ENCODE results near the gene VPS51.

Gene VPS51

GRCh38 chr11:65108469-65109123 lies 12.6 kb downstream of the VPS51 start:
- Histone ChIP-seq H3K9ac (ENCODE audit: low read length in 2 of 2) (no peak overlapping the region), H3K4me1 (ENCODE audit: control insufficient read depth, insufficient read depth, low read length) (peaks cover 33% of the 10 kb centered on the region), H3K36me3 (ENCODE audit: control insufficient read depth in 2 of 2, insufficient read depth in 2 of 2, low read length in 2 of 2) (peaks cover 7 to 17% of the 10 kb centered on the region in 2 donors), H3K27me3 (ENCODE audit: control insufficient read depth in 1 of 2, insufficient read depth in 2 of 2, low read length in 2 of 2) (no peaks in the 10 kb centered on the region), H3K27ac (ENCODE audit: low read length) (no peak overlapping the region), H3K4me3 (ENCODE audit: low read length in 2 of 2) (no peak overlapping the region), H3K9me3 (ENCODE audit: control insufficient read depth in 2 of 2, low read length in 2 of 2) (no peaks in the 10 kb centered on the region)

DNA sequence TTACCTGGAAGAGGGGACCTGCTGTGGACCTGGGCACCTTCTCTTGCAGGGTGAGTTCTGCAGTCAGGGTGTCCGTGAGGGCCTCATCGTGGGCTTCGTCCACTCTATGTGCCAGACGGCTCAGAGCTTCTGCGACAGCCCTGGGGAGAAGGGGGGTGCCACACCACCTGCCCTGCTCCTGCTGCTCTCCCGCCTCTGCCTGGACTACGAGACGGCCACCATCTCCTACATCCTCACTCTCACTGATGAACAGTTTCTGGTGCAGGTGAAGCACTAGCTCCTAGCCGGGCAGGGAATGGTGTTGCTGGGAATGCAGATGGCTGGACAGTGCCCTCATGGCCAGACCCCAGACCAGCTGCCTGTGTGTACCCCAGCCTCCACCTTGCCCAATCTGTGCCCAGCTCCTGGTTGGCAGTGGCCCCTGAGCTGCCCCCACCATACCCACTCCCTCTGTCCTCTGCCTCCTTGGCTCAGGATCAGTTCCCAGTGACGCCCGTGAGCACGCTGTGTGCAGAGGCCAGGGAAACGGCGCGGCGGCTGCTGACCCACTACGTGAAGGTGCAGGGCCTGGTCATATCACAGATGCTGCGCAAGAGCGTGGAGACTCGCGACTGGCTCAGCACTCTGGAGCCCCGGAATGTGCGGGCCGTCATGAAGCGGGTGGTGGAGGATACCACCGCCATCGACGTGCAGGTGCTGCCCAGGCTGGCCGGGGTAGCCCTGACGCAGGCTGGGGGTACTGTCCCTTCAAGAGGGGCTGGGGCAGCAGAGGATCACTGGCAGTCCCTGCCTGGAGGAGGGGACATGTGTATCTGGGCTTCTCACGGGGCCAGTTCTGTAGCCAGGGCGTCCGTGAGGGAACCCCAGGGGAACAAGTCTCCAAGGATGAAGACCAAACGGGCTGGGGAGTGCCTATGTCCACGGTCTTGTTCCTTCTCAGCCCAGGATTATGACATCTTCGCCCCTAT lies 13.5 kb downstream of the VPS51 start:
- Histone ChIP-seq H3K27ac (ENCODE audit: low read length) (no peak overlapping the region), H3K4me1 (ENCODE audit: control insufficient read depth, insufficient read depth, low read length) (peaks cover 34% of the 10 kb centered on the region), H3K9ac (ENCODE audit: low read length in 2 of 2) (no peak overlapping the region), H3K36me3 (ENCODE audit: control insufficient read depth in 2 of 2, insufficient read depth in 2 of 2, low read length in 2 of 2) (peaks cover 7 to 18% of the 10 kb centered on the region in 2 donors), H3K27me3 (ENCODE audit: control insufficient read depth in 1 of 2, insufficient read depth in 2 of 2, low read length in 2 of 2) (no peaks in the 10 kb centered on the region), H3K4me3 (ENCODE audit: low read length in 2 of 2) (no peak overlapping the region), H3K9me3 (ENCODE audit: control insufficient read depth in 2 of 2, low read length in 2 of 2) (no peaks in the 10 kb centered on the region)

- Histone ChIP-seq H3K36me3 (ENCODE audit: control insufficient read depth in 2 of 2, insufficient read depth in 2 of 2, low read length in 2 of 2) (peaks cover 7 to 20% of the 10 kb centered on the region in 2 donors), H3K9me3 (ENCODE audit: control insufficient read depth in 2 of 2, low read length in 2 of 2) (no peaks in the 10 kb centered on the region), H3K4me1 (ENCODE audit: control insufficient read depth, insufficient read depth, low read length) (peaks cover 34% of the 10 kb centered on the region), H3K27ac (ENCODE audit: low read length) (peak overlapping the region; percentile 49), H3K9ac (ENCODE audit: low read length in 2 of 2) (peak overlapping the region; percentile 33 to 36), H3K27me3 (ENCODE audit: control insufficient read depth in 1 of 2, insufficient read depth in 2 of 2, low read length in 2 of 2) (no peaks in the 10 kb centered on the region), H3K4me3 (ENCODE audit: low read length in 2 of 2) (peak overlapping the region in 1 of 2 donors; percentile 22)
These were observed 14.4 kb downstream of the VPS51 start for GRCh38 chr11:65110354-65110861.

DNA sequence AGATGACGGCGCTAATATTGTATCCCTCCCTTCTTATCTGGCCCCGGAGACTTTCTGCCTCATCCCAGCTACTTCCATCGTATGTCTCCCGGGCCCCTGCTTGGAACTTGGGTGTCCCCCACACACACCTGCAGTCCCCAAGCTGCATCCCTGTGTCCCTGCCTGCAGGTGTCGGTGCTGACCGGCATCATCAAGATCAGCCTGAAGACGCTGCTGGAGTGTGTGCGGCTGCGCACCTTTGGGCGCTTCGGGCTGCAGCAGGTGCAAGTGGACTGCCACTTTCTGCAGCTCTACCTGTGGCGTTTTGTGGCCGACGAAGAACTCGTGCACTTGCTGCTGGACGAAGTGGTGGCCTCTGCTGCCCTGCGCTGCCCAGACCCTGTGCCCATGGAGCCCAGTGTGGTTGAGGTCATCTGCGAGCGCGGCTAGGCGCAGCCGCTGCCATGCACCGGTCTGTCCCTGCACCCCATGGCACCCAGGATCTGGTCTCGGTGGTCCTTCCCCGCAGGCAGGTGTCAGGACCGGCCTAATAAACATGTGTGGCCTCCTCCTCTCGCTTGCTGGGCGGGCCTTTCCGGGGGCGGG lies 15.2 kb downstream of the VPS51 start:
- H3K4me1 ChIP-seq (ENCODE audit: control insufficient read depth, insufficient read depth, low read length): peaks cover 43% of the 10 kb centered on the region
- no peak overlapping the region for H3K9ac ChIP-seq (ENCODE audit: low read length in 2 of 2)
- H3K4me3 ChIP-seq (ENCODE audit: low read length in 2 of 2): peak overlapping the region; percentile 31 to 52
- H3K36me3 ChIP-seq (ENCODE audit: control insufficient read depth in 2 of 2, insufficient read depth in 2 of 2, low read length in 2 of 2): peaks cover 7 to 21% of the 10 kb centered on the region in 2 donors
- no peaks in the 10 kb centered on the region for H3K9me3 ChIP-seq (ENCODE audit: control insufficient read depth in 2 of 2, low read length in 2 of 2)
- H3K27ac ChIP-seq (ENCODE audit: low read length): peak overlapping the region; percentile 49
- H3K27me3 ChIP-seq (ENCODE audit: control insufficient read depth in 1 of 2, insufficient read depth in 2 of 2, low read length in 2 of 2): no peaks in the 10 kb centered on the region

GRCh38 chr11:65111744-65112545 lies 15.9 kb downstream of the VPS51 start, which contains the start of gene TM7SF2:
TSS of gene TM7SF2 (plus strand) at chr11:65111872. CDS start at chr11:65112016, 144 bp downstream.
- Histone ChIP-seq H3K36me3 (ENCODE audit: control insufficient read depth in 2 of 2, insufficient read depth in 2 of 2, low read length in 2 of 2) (peaks cover 7 to 21% of the 10 kb centered on the region in 2 donors), H3K4me3 (ENCODE audit: low read length in 2 of 2) (peak within 1 kb of the TSS; percentile 62 to 74), H3K27me3 (ENCODE audit: control insufficient read depth in 1 of 2, insufficient read depth in 2 of 2, low read length in 2 of 2) (no peaks in the 10 kb centered on the region), H3K9ac (ENCODE audit: low read length in 2 of 2) (peak within 1 kb of the TSS; percentile 68 to 70), H3K4me1 (ENCODE audit: control insufficient read depth, insufficient read depth, low read length) (peaks cover 50% of the 10 kb centered on the region), H3K9me3 (ENCODE audit: control insufficient read depth in 2 of 2, low read length in 2 of 2) (no peaks in the 10 kb centered on the region), H3K27ac (ENCODE audit: low read length) (peak within 1 kb of the TSS; percentile 53)

DNA sequence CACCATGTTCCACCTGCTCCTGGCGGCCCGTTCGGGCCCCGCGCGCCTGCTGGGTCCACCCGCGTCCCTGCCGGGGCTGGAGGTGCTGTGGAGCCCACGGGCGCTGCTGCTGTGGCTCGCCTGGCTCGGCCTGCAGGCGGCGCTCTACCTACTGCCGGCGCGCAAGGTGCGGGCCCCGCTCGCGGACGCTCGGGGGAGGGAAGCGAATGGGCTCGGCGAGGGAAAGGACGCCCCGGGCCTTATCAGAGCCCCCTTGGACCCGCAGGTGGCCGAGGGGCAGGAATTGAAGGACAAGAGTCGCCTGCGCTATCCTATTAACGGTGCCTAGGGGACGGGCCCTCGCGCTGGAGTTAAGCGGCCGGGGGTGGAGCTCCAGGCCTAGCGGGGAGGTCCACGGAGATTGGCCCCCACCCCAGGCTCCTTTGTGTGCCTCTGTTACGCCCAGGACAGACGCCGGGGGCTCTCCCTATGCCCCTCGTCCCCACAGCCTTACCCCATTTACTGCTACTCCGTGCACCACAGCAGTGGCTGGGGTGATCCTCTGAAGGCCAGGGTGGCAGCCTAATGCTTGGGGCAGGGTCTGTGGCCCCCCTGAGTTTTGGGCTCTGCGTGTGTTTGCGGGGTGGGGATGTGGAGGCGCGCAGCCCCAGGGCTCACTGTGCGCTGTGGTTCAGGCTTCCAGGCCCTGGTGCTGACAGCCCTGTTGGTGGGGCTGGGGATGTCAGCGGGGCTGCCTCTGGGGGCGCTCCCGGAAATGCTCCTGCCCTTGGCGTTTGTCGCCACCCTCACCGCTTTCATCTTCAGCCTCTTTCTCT lies 16.7 kb downstream of the VPS51 start:
- H3K9ac ChIP-seq (ENCODE audit: low read length in 2 of 2): peak overlapping the region; percentile 68 to 70
- H3K4me1 ChIP-seq (ENCODE audit: control insufficient read depth, insufficient read depth, low read length): peaks cover 53% of the 10 kb centered on the region
- peak overlapping the region; percentile 62 to 74 for H3K4me3 ChIP-seq (ENCODE audit: low read length in 2 of 2)
- peaks cover 7 to 20% of the 10 kb centered on the region in 2 donors for H3K36me3 ChIP-seq (ENCODE audit: control insufficient read depth in 2 of 2, insufficient read depth in 2 of 2, low read length in 2 of 2)
- no peaks in the 10 kb centered on the region for H3K27me3 ChIP-seq (ENCODE audit: control insufficient read depth in 1 of 2, insufficient read depth in 2 of 2, low read length in 2 of 2)
- no peaks in the 10 kb centered on the region for H3K9me3 ChIP-seq (ENCODE audit: control insufficient read depth in 2 of 2, low read length in 2 of 2)
- H3K27ac ChIP-seq (ENCODE audit: low read length): peak overlapping the region; percentile 53

DNA sequence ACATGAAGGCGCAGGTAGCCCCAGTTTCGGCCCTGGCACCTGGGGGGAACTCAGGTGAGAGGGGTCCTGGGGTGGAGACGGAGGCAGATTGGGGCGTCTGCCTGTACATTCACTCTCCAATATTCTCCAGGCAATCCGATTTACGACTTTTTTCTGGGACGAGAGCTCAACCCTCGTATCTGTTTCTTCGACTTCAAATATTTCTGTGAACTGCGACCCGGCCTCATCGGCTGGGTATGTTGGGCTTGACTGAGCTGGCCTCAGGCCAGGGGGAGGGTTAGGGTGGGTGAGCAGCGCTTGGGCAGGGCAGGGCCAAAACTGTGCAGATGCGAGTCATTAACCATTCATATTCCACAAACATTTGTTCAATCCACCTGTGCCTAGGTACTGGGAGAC lies 17.3 kb downstream of the VPS51 start:
- no peak overlapping the region for H3K27ac ChIP-seq (ENCODE audit: low read length)
- H3K36me3 ChIP-seq (ENCODE audit: control insufficient read depth in 2 of 2, insufficient read depth in 2 of 2, low read length in 2 of 2): peaks cover 7 to 14% of the 10 kb centered on the region in 2 donors
- H3K4me1 ChIP-seq (ENCODE audit: control insufficient read depth, insufficient read depth, low read length): peaks cover 53% of the 10 kb centered on the region
- H3K27me3 ChIP-seq (ENCODE audit: control insufficient read depth in 1 of 2, insufficient read depth in 2 of 2, low read length in 2 of 2): no peaks in the 10 kb centered on the region
- H3K4me3 ChIP-seq (ENCODE audit: low read length in 2 of 2): peak overlapping the region in 1 of 2 donors; percentile 74
- H3K9me3 ChIP-seq (ENCODE audit: control insufficient read depth in 2 of 2, low read length in 2 of 2): no peaks in the 10 kb centered on the region
- H3K9ac ChIP-seq (ENCODE audit: low read length in 2 of 2): peak overlapping the region in 1 of 2 donors; percentile 68

- Histone ChIP-seq H3K4me1 (ENCODE audit: control insufficient read depth, insufficient read depth, low read length) (peaks cover 53% of the 10 kb centered on the region), H3K9ac (ENCODE audit: low read length in 2 of 2) (no peak overlapping the region), H3K4me3 (ENCODE audit: low read length in 2 of 2) (no peak overlapping the region), H3K9me3 (ENCODE audit: control insufficient read depth in 2 of 2, low read length in 2 of 2) (no peaks in the 10 kb centered on the region), H3K27ac (ENCODE audit: low read length) (no peak overlapping the region), H3K36me3 (ENCODE audit: control insufficient read depth in 2 of 2, insufficient read depth in 2 of 2, low read length in 2 of 2) (peaks cover 5 to 13% of the 10 kb centered on the region in 2 donors), H3K27me3 (ENCODE audit: control insufficient read depth in 1 of 2, insufficient read depth in 2 of 2, low read length in 2 of 2) (no peaks in the 10 kb centered on the region)
These were observed 17.8 kb downstream of the VPS51 start for GRCh38 chr11:65113839-65114238.

GRCh38 chr11:65114538-65115171 lies 18.6 kb downstream of the VPS51 start:
- no peaks in the 10 kb centered on the region for H3K27me3 ChIP-seq (ENCODE audit: control insufficient read depth in 1 of 2, insufficient read depth in 2 of 2, low read length in 2 of 2)
- H3K4me1 ChIP-seq (ENCODE audit: control insufficient read depth, insufficient read depth, low read length): peaks cover 53% of the 10 kb centered on the region
- no peak overlapping the region for H3K27ac ChIP-seq (ENCODE audit: low read length)
- H3K4me3 ChIP-seq (ENCODE audit: low read length in 2 of 2): no peak overlapping the region
- H3K9me3 ChIP-seq (ENCODE audit: control insufficient read depth in 2 of 2, low read length in 2 of 2): no peaks in the 10 kb centered on the region
- peaks cover 2 to 15% of the 10 kb centered on the region in 2 donors for H3K36me3 ChIP-seq (ENCODE audit: control insufficient read depth in 2 of 2, insufficient read depth in 2 of 2, low read length in 2 of 2)
- no peak overlapping the region for H3K9ac ChIP-seq (ENCODE audit: low read length in 2 of 2)
